ENCODE measurements around the gene ZNF521.

ZNF521 gene

DNA sequence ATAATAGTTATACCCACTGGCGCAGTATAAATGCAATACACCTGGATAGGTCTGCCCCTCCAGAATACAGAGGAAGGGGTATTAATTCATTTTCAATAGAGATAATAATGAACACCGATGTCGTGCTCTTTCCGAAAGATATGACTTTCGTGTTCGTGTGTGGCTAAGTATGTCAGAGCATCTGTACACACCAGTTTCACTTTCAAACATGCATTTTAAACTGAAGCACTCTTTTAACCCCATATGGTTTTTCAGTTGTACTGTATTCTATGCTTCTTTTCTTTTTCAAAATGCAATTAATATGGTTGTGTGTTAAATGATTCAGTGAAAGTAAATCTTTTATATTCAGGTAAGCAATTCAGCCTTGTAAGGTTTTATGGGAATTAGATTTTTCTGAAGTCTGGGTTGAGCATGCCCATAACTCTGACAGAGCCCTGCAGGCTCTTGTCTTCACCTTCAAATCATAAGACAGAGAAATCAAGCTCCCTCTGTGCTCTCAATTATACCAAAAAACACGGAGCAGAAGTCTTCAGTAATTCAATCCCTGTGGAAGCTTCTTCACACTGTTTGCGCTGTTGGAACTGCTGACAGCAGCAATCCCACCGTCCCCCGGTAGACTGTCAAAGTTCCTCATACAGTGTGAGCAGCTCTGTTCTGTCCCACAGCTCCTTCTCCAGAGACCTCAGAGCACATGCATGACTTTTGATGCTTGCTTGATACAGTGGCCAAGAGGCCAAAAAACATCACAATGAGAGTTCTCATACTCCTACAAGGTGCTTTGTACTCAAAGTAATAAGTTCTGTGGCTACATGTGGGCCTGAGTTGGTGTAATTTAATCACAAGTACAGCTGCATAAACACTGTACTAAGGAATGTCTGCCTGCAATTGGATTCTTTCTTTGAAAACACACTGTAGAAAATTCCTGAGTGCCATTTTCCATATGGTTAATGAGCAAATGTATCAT is 186.8 kb downstream of the ZNF521 start:
- DNase-seq = peak; percentile 76

DNA sequence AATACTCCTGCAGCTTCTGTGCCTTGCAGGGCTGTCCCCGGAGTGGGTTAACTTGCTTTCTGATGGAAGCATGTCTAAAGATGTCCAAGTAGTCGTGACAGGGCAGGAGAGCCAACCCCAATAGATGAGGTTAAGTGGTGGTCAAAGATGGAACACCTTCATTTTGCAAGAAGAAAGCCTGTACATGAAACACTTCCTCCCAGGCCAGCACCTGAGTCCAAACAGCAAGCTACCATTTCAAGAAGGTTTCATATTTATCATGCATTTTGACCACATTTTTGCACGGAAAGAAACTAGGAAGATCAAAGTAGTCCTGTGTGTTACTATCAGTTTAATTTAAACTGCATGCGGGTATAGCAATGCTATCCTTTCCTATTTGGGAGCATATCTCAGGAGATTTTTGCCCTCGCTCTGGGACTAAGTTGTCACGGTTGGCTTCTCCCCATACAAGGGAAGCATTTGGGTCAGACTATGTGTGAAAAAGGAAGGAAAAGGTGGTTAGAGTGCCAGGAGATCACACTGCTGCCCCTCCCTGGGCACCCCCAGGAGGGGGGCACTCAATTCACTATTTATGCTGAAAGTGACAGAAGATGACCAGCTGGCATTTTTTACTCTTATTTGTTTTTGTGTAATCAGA is 187.6 kb downstream of the ZNF521 start:
- DNase-seq = no peak

DNA sequence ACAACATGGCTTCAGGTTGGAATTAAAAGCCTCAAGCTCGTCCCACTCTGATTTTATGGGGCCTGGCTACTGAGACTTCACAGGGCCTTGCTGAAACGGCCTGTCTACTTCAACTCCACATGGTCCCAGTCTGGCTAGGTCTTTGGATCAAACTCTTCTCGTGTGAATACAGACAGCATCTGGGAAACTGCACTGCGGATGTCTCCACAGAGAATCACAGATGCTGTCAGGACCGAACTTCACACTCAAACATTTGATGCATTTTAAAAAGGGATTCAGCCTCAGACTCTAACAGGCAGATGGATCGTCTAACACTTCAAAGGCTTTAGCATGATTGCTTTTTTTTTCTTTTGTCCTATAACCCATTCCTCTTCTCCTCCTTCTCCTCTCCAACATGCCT is 198.5 kb downstream of the ZNF521 start:
- no peak for DNase-seq

DNA sequence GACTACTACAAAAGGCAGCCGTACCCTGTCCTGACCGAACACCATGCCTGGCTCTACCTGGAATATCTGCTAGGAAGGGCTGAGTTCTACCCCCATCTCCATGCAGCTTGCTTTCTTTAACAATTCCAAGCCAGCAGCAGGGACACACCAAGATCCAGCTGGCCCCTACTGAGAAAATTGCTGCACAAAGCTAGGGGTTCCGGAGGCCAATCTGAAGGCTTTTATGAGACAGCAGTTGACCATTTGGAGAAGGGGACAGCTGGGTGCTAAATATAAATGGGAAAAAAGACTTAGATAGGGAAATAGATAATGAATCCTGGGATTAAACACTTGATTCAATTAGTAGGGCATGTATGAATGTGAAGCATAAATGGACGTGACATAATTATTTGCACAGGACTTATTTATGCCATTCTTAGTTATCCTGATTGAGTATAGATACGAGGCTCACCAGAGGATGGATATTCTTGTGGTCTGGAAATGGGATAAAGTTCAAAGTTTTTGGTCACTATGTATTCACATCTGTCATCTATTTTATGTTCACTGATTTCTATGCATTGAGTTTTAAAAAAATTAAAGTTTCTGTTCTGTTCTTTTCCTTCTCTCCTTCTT is 204.0 kb downstream of the ZNF521 start:
- DNase-seq = no peak

DNA sequence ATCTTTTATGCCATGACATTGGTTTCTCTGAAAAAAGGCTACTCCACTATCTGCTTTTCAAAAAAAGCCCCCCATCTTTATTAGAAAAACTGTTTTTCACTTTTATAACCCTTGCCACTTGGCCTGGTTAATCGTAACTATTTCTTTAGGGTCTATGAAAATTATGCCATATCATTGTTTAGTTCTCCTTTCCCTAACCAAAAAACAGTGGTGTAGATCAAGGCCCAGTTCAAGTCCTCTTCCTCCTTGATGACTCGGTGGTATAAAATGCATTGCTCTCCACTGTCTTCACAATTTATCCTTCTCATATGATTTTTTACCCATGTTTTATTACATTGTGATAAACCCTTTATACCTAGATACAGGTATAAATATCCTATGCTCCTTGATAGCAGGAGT is 205.5 kb downstream of the ZNF521 start:
- DNase-seq = peak; percentile 25

DNA sequence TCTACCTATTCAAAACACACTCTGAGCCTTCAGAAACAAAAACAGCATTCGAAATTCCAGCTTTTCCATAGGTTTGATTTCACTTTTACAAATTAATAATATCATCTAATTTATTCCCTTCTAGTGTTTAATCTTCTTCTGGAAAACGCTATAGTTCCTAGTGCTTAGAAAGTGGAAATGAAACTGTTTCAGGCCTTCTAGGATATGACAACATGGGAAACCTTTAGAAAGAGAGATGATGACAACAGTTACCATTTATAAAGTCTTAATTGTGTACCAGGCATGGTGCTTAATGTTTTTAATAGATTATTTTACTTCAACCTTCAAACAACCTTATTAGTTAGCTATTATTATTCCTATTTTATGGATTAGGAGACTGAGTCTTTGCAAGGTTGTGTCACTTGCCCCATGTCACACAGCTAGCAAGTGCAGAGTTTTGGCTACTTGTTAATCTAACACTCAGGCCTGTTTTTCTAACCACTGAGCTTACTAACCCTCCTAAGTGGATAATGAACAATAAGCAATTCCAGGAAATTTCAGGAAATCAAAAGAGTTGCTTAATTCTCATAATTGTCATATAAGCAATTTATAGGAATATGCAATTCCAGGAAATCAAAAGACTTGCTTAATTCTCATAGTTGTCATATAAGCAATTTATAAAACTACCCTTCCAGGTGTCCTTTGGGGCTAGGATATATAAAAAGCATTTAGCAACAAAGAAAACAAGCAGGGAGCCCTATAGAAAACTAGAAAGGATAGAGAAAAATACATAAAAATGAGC is 206.0 kb downstream of the ZNF521 start:
- no peak for DNase-seq

DNA sequence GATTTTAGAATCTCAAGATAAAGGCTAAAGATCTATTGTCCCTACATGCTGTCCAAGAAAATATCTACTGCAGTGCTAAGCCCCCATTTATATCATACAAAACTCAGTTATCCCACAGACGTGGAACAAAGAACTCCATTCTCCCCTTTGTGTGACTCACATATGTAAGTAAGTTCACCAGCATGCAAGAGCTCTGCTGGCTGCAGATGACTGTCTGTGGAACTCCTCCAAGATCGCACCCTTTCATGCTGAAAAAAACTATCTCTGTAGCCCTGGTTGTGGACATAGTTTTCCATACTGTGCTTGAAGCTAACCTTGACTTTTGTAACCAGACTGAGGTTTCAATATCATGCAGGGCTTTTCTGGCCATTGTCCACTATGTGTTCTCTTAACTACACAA is 207.1 kb downstream of the ZNF521 start:
- DNase-seq = peak; percentile 81

DNA sequence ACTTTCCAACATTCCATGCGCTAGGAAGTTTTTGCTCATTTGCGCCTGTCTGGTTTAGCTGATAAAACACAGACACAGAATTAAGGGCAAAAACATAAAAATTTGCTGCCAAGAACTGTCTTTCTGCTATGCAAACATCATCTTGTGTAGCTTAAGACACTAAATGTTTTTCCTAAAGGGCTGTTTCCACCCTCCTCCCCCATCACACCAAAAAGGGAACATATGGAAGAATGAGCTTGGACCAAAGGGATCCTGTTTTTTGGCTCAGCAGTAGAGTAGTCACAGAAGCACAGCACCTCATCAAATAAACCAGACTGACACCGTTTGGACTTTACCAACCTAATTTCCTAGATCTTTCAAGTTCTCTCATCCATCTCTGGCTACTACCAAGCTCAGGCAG is 210.1 kb downstream of the ZNF521 start:
- no peak for DNase-seq

DNA sequence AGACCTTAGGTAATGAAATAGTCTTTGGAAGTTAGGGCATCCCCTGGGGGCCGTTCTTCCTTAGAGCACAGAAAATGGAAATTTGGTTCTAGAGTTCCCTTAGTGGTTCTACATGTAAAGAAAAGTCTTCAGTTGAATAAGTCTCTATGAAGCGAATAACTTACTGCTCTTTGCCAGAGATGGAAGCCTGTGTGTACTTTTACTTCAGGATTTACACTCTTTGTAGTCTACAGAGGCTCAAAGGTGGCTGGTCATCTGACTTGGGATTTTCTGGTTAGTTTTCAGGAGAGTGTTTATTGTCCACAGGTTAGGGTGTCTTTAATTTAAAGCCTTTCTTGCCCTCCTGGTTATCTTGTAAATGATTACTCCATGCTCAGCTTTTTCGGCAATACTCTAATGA is 210.6 kb downstream of the ZNF521 start:
- DNase-seq = no peak

DNA sequence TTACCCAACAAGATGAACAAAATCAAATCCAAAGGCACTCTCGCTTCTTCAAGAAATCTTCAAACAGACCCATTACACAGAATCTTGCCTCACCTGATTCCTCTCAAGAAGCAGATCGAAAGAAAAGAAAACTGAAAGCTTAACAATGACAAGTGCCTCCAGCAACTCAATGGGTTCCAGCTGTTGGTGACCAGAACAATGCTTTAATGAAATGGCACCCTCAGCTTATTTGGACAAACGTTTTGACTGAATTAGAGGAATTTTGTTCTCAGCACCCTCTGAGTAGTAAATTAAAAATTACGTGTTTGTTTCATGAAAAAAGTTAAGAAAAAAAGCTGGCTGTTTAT is 211.0 kb downstream of the ZNF521 start:
- no peak for DNase-seq

DNA sequence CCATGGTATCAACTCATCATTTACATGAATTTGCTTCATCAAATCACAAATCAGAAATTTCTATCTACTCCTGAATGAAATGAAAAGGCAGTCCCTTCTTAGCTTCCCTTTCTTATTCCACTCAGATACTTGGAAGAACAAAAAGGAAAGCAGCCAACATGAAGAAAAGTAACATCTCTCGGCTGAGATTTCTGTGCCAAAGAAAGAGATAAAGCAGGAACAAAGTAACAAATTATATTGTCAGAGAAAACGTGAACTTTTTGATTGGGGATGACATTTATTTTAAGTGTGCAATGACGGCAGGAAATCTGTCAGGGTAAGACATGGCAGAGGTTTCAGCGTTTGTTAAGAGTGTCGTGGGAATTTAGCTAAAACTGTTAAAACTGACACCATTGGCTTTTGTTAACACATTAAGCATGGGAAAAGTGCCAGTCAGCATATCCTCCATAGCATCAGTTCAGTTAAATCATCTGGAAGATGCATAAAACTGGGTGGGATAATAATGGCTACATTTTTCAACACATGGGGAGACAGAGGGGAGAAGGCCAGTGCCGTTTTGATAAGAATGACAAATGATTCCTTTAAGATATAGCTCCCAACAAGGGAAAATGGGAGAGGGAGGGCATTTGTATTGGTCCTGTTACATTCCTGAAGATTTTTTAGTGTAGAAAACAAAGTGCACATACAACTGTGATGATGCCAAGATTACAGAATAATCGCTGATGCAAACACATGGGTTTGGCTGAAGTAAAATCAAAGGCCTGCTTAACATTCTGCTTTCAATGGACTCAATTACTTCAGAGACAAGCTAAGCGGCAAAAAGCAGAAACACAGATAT is 211.6 kb downstream of the ZNF521 start:
- DNase-seq = no peak

DNA sequence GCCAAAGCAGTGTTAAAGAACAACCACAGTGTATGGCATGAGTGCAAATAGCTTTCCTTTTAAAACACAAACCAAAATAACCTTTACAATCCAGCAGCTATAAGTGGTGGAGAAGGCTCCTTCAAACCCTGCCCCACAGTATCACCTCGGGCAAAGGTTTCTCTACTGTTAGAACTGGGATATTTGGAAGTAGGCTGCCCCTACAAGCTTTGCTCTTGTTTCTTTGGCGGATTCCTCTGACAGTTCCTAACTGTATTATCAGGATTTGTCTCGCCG is 214.8 kb downstream of the ZNF521 start:
- DNase-seq = no peak

DNA sequence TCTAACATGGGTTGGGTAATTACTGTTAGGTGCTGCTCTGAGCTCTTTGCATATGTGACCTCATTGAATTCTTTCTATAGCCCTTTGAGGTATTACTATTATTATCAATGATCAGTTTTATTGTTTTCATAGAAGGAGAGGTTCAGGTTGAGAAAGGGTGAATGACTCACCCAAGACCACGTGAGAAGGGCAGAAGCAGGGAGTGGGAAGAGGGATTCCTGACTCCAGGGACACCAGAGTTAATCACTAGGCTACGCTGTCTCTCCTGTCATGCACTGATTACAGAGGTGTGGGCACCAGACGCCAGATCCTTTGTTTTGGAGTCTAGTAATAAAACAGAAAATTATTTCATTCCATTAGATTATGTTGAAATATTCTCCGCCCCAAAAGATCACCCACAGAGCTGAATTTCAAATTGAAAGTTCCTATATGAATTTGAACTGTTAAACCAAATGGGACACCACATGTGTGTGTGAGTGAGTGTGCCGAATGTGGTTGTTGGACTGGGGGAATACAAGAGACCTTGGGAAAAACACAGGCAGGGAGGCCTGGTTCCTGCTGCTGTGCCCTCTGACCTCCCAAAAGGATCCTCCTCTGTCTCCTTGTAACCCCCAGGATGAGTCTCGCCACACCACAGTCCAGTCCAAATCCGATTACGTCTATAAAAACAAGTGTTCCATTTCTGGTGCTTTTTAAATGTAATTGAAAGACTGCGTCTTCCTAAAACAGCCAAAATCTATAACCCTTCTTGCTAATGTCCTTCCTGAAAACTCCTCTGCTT is 215.4 kb downstream of the ZNF521 start:
- no peak for DNase-seq

DNA sequence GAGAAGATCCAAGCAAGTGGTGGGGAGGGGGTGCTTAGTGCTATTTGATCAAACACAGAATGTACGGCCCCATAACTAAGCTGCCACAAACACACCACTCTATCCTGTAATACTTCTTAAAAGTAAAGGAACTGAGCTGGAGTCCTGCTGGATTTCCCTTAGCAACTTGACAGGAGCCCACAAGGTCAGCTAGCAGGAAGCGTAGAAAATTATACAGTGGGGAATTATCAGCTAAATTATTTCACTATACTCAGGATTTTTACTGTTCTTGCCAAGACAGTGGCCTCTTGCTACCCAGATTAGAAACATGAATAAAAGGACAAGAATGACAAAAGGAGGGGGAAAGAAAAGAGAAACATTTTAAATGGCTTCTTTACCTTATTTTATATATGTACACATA is 217.1 kb downstream of the ZNF521 start:
- DNase-seq = no peak

DNA sequence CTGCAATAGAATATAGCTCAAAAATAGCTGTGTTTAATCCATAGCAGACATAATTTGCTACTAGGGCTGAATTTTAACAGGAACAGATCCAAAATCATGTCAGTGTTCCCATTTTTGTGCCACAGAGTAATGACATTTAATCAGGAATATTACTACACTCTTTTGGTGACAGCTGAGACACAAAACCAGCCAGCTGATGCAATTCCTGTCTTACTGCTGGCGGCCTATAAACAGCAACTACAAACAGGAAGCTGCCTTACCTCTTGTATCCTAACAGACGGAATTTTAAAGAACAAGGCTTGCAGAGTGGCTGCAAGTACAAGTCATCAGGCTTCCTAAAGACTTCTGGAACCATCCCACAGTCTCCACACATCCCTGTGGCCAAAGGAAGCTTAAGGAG is 218.1 kb downstream of the ZNF521 start:
- DNase-seq = no peak

DNA sequence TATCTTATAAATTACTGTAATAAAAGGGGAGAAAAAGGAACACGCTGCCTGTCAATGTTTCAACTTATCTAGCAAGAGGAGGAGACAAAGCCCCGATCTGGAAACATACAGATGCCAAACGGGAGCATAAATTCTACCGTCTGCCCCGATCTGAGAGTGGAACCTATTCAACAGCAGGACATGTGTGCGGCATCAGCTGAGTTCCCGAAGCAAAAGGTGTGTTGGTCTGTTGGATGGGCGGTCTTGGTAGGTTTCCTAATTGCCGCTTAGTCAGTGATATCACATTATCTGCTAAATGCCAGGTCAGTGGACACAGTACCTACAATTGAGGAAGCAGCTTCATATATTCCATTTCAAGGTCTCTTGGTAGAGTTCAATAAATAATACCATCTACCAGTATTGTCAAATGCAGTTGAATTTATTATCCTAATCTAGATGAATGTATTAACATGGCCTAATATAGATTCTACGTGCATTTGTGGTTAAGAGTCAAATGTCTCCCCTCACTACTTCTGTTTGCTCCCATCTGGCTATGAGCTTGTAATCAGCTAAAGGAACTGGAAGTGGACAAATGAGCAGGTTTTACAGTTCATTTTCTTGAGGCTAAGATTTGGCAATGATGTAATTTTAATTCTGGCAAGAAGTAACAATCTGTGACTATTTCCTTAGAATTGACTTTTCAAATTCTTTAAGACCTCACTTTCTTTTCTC is 219.0 kb downstream of the ZNF521 start:
- DNase-seq = no peak

DNA sequence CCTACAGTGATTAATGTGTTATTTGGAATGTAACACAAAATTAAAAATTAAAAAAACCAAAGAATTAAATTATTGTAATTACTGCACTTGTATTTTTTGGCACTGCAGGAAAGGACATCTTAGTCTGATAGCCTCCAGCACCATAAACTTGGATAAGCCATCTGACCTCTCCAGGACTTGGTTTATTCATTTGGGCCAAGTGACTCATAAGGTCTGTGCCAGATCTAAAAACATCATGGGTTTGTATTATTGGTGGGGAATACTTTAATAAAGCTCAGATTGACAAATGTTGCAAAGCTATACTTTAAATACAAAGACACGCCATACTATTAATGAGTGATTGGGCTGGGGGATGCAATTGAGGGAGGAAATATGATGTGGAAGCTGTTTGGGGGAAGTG is 225.2 kb downstream of the ZNF521 start:
- DNase-seq = no peak

DNA sequence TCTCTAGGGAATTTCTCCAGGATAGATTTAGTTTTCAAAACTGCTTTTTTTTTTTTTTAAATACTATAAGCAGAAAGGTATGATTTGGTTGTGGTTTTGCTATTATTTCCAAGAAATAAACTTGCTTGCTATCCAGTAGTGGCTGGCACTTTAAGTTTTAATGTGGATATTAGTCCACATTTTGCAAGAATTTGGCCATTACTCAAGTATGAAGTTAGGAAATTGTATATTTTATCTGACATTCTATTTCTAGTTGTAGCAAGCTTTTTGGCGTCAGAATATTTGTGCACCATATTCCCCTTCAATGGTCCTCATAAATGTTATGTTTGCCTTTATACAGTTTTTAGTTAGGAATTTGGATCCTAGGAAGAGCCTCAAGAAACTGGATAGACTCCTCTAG is 226.3 kb downstream of the ZNF521 start:
- DNase-seq = peak; percentile 29

DNA sequence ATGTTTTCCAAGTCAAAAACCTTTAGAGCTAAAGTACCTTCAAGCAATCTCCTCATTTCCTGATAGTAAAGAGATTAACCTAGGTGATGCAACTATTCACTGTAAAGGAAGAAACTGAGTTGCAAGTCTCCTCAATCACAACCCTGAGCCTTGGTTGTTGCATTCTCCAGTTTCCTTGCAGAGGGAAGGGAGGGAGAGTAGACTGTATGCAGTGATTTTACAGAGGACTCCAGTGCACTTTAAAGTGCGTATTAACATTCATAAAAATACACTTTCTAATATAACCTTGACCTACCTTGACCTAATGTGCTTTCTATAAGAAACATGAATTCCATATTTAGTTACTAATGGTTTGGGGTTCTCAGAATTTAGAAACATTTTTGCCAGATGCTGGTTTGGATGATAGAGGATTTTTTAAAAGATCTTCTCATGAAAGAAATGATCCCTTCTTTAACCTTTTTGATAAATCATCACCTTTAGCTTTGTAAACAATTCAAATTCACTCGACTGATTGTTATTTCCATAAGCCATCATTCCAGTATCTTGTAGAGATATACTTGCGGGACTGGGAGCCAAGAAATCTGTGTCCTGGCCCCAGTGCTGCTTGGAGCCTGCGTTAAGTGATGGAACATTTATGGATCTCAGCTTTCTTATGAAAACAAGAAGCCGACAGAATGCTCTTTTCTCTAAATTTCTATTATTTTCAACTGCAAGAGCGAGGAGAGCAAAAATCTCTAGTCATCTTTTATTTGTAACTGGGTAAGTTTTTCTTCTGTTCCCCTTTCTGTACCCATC is 228.3 kb downstream of the ZNF521 start:
- no peak for DNase-seq

DNA sequence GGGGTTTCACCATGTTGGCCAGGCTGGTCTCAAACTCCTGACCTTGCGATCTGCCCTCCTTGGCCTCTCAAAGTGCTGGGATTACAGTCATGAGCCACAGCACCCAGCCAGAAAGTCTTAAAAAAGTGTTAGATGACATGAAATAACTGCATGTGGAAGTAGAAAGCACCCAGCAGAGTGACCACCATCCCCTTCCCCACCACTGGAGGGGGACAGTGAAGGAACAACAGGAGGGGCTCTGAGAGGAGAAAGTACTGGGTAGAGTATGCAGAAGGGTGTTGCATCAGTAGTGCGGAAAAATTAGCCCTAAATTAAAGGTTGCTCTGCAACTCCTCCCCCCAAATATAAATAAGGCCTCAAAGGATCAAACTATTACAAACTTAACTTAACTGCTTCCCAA is 230.5 kb downstream of the ZNF521 start:
- no peak for DNase-seq
